HCT116 (cell line): Measurements from ENCODE around the gene CCDC183. TPM values are rescaled to one million over a fixed set of nuclear protein-coding genes. Genes with fewer than 3 reads are reported as not detected.

Experiments
- ATAC-seq: fragments of 200-7000 bp; cut with Tn5 transposase; 2 replicates; pipeline ENCODE4 v1.9.1; 2020; ENCODE audit warnings: mild to moderate bottlenecking, moderate library complexity
- BruUV-seq: library from RNA; stranded (reverse); fragments of 400-500 nt; replicated peaks from 2 replicates; lab custom pipeline; 2021; lab: Mats Ljungman, UMichigan
- CTCF ChIA-PET: fragments of 300-600 bp; sonication (Branson Sonifier 250); formaldehyde crosslinking; loops from one replicate; lab custom pipeline; 2021; ENCODE audit warnings: antibody characterized with exemption; lab: Charles Lee
- POLR2A ChIA-PET: fragments of 300-600, 350-600 bp; sonication (Branson Sonifier 250); formaldehyde crosslinking; loops from one replicate; lab custom pipeline; 2021; ENCODE audit warnings: antibody characterized with exemption; lab: Charles Lee
- RAD21 ChIA-PET, 2 experiments: fragments of 300-600 bp; sonication (Branson Sonifier 250); formaldehyde crosslinking; loops; one replicate each; lab custom pipeline; 2023; ENCODE audit warnings: low total read pairs in 2 of 2; ENCODE audit not compliant: uncharacterized antibody in 2 of 2, unreplicated experiment in 2 of 2, low non-redundant PET in 1 of 2; lab: Charles Lee
- DNase-seq: peaks from one replicate; pipeline ENCODE4 v3.0.0-alpha.2; 2010; ENCODE audit warnings: low read depth, low spot score
- H2AFZ ChIP-seq: fragments of 200-600 bp; shearing (Covaris generic), sonication (generic); 2 replicates; pipeline ENCODE4 v1.6.1; 2017; ENCODE audit warnings: low read depth, mixed run types, mixed read lengths, antibody characterized with exemption, low read length; ENCODE audit not compliant: poor library complexity, severe bottlenecking
- H3K27ac ChIP-seq: 2 replicates; pipeline ENCODE4 v1.5.1; 2012; ENCODE audit warnings: low read depth, low read length
- H3K27me3 ChIP-seq: fragments of 200-600 bp; sonication (generic); 2 replicates; pipeline ENCODE4 v1.6.1; 2016; ENCODE audit warnings: mixed run types, low read length, mixed read lengths; ENCODE audit not compliant: insufficient read depth
- H3K36me3 ChIP-seq, 2 experiments: fragments of 200-500 bp in 1 of 2; fragments of 200-600 bp in 1 of 2; sonication (Bioruptor generic) in 1 of 2; sonication (generic) in 1 of 2; 2 replicates each; pipeline versions ENCODE4 v1.5.1 to v1.6.1; 2014 to 2016; ENCODE audit warnings: low read length in 2 of 2, inconsistent platforms in 1 of 2, mixed read lengths in 1 of 2, mixed run types in 1 of 2; ENCODE audit not compliant: insufficient read depth in 2 of 2, control insufficient read depth in 1 of 2
- H3K4me1 ChIP-seq, 2 experiments: fragments of 200-600 bp in 1 of 2; sonication (generic) in 1 of 2; 2 replicates each; pipeline versions ENCODE4 v1.5.1 to v1.6.1; 2012 to 2017; ENCODE audit warnings: low read length in 2 of 2, inconsistent platforms in 1 of 2, mild to moderate bottlenecking in 1 of 2, mixed read lengths in 1 of 2, mixed run types in 1 of 2, moderate library complexity in 1 of 2; ENCODE audit not compliant: insufficient read depth in 2 of 2, control insufficient read depth in 1 of 2
- H3K4me2 ChIP-seq: fragments of 200-600 bp; sonication (generic); 2 replicates; pipeline ENCODE4 v1.6.1; 2017; ENCODE audit warnings: mixed run types, low read length, mixed read lengths
- H3K4me3 ChIP-seq, 2 experiments: fragments of 200-600 bp in 1 of 2; sonication (generic) in 1 of 2; replicated peaks in 1 of 2; 2 replicates each; pipeline ENCODE4 v1.5.1; 2011 to 2016; ENCODE audit warnings: low read length in 2 of 2, control low read depth in 1 of 2, low read depth in 1 of 2, mild to moderate bottlenecking in 1 of 2, mixed read lengths in 1 of 2, mixed run types in 1 of 2
- H3K79me2 ChIP-seq: fragments of 200-600 bp; sonication (generic); 2 replicates; pipeline ENCODE4 v1.6.1; 2017; ENCODE audit warnings: mild to moderate bottlenecking, mixed run types, low read length, moderate library complexity, mixed read lengths; ENCODE audit not compliant: insufficient read depth
- H3K9ac ChIP-seq: fragments of 200-600 bp; sonication (generic); 2 replicates; pipeline ENCODE4 v1.6.1; 2016; ENCODE audit warnings: low read length, mixed read lengths
- H3K9me2 ChIP-seq: fragments of 200-600 bp; sonication (generic), shearing (Covaris generic); 2 replicates; pipeline ENCODE4 v1.6.1; 2017; ENCODE audit warnings: mixed run types, mild to moderate bottlenecking, moderate library complexity; ENCODE audit not compliant: insufficient read depth
- H3K9me3 ChIP-seq, 2 experiments: fragments of 200-500 bp in 1 of 2; fragments of 200-600 bp in 1 of 2; sonication (Bioruptor generic) in 1 of 2; sonication (generic) in 1 of 2; 2 replicates each; pipeline ENCODE4 v1.6.1; 2014 to 2017; ENCODE audit warnings: low read length in 2 of 2, mixed read lengths in 2 of 2, inconsistent platforms in 1 of 2, low read depth in 1 of 2, mild to moderate bottlenecking in 1 of 2, mixed run types in 1 of 2, moderate library complexity in 1 of 2; ENCODE audit not compliant: control insufficient read depth in 1 of 2, insufficient read depth in 1 of 2
- H4K20me1 ChIP-seq: fragments of 200-600 bp; sonication (generic), shearing (Covaris generic); 2 replicates; pipeline ENCODE4 v1.6.1; 2017; ENCODE audit warnings: mixed run types, mild to moderate bottlenecking, moderate library complexity; ENCODE audit not compliant: insufficient read depth
- CEBPB ChIP-seq: IDR thresholded peaks from 2 replicates; pipeline ENCODE4 v1.6.1; 2012; ENCODE audit warnings: low read depth
- EGR1 ChIP-seq: IDR thresholded peaks from 2 replicates; pipeline ENCODE4 v1.6.1; 2012; ENCODE audit warnings: low read depth
- ELF1 ChIP-seq: IDR thresholded peaks from 2 replicates; pipeline ENCODE4 v1.6.1; 2012; ENCODE audit warnings: low read depth, borderline replicate concordance
- FOSL1 ChIP-seq: IDR thresholded peaks from 2 replicates; pipeline ENCODE4 v1.6.1; 2012; ENCODE audit warnings: low read depth
- POLR2A ChIP-seq: IDR thresholded peaks from 2 replicates; pipeline ENCODE4 v1.7.0; 2011; ENCODE audit warnings: borderline replicate concordance; ENCODE audit not compliant: insufficient read depth, insufficient read length; ENCODE audit errors: extremely low read depth
- SP1 ChIP-seq: IDR thresholded peaks from 2 replicates; pipeline ENCODE4 v1.6.1; 2012; ENCODE audit warnings: low read depth
- SRF ChIP-seq: IDR thresholded peaks from 2 replicates; pipeline ENCODE4 v1.6.1; 2012; ENCODE audit warnings: low read depth
- TCF7L2 ChIP-seq: IDR thresholded peaks from 2 replicates; pipeline ENCODE4 v1.7.0; 2011; ENCODE audit warnings: borderline replicate concordance, inconsistent platforms; ENCODE audit not compliant: insufficient read depth, insufficient read length; ENCODE audit errors: extremely low read depth
- YY1 ChIP-seq: IDR thresholded peaks from 2 replicates; pipeline ENCODE4 v1.6.1; 2011; ENCODE audit warnings: low read length, low read depth, moderate library complexity, mild to moderate bottlenecking; ENCODE audit not compliant: insufficient replicate concordance; ENCODE audit errors: extremely low read depth
- ZBTB33 ChIP-seq: IDR thresholded peaks from 2 replicates; pipeline ENCODE4 v1.6.1; 2011; ENCODE audit warnings: mild to moderate bottlenecking, low read length, moderate library complexity; ENCODE audit not compliant: insufficient replicate concordance; ENCODE audit errors: extremely low read depth
- ZFX ChIP-seq: fragments of 450-650 bp; IDR thresholded peaks from 2 replicates; pipeline ENCODE4 v1.6.1; 2017
- ZNF274 ChIP-seq: fragments of 200-500 bp; sonication (Bioruptor generic); IDR thresholded peaks from 2 replicates; pipeline ENCODE4 v1.6.1; 2014; ENCODE audit warnings: mild to moderate bottlenecking, low read depth, low read length, inconsistent platforms
- intact Hi-C: fragments of 100-400 bp; cut with micrococcal nuclease; formaldehyde crosslinking; loops from 2 replicates; pipeline ENCODE4 v1.10.0; 2022
- total RNA-seq: library from RNA; stranded (reverse); gene quantifications from one replicate; pipeline ENCODE4 v1.2.1, GENCODE V29; 2021; ENCODE audit not compliant: unreplicated experiment

The CCDC183 gene
- total RNA-seq, 1 experiment from 2014 or later, result 2.8 TPM

- ATAC-seq (no peak), DNase-seq (no peak)
- intact Hi-C loops, result no loop called here
- ChIA-PET CTCF (interaction anchor here (1.4 kb wide), 1 partner anchor 236 kb away, joined by 3 read pairs; no protein-coding TSS in a partner anchor), POLR2A (no interaction called here), RAD21 (no interaction called here)
- no peaks in the 10 kb centered on the region for H4K20me1 ChIP-seq
- H3K9me2 ChIP-seq, result no peaks in the 10 kb centered on the region
- no TSS peak for BruUV-seq
- no peaks in the 10 kb centered on the region for H3K9me3 ChIP-seq
- no peak overlapping the region for H3K4me3 ChIP-seq
- no peak overlapping the region for H2AFZ ChIP-seq
- H3K36me3 ChIP-seq, result no peaks in the 10 kb centered on the region
- H3K79me2 ChIP-seq, result no peaks in the 10 kb centered on the region
- no peak overlapping the region for H3K27ac ChIP-seq
- TF ChIP-seq TCF7L2, result no peak
- no peak for TF ChIP-seq POLR2A
- no peak overlapping the region for H3K4me2 ChIP-seq
- peaks cover 20 to 27% of the 10 kb centered on the region in 2 experiments for H3K4me1 ChIP-seq
- no peak overlapping the region for H3K9ac ChIP-seq
- no peaks in the 10 kb centered on the region for H3K27me3 ChIP-seq
Measured at GRCh38 chr9:136798708-136799078, 2.6 kb downstream of the CCDC183 start.

DNA sequence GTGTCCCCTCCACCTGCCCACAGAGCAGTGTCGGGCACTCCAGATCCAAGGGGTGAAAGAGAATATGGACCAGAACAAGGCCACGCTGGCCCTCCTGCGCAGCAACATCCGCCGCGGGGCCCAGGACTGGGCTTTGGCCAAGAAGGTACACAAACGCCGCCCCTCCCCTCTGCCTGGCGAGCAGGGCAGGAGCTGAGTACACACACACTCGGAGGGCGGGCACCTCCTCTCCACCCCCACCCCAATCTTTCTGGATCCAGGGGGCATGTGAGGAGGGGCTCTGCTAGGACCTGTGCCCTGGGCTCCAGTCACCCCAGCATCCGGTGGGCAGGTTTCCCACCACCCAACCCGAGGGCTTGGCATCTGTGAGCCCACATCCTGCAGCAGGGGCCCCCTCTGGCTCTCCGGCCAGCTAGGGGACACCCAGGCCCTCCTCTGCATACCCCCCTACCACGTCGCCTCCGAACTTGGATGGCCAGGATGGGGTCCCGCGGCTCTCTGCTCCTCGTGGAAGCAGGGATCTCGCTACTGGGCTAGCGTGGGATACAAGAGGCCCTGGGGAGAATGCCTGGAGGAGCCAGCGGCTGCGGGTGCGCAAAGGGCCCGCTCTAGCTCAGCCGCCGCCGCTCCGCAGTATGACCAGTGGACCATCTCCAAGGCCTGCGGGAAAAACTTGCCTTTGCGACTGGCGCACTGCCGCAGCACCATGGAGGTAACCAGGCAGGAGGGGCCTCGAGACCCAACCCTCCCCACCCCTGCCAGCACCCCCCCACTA, 3.1 kb downstream of the CCDC183 start:
- no peaks in the 10 kb centered on the region for H4K20me1 ChIP-seq
- intact Hi-C loops, result no loop called here
- no peak for DNase-seq

More for the DNA sequence above, 3.1 kb downstream of the CCDC183 start:
- Histone ChIP-seq H2AFZ (no peak overlapping the region), H3K27ac (peak overlapping the region; percentile 39; the same call in 1 of the 2 replicates), H3K4me1 (peaks cover 20 to 27% of the 10 kb centered on the region in 2 experiments), H3K4me3 (peak overlapping the region; percentile 30 to 60), H3K27me3 (no peaks in the 10 kb centered on the region), H3K79me2 (no peaks in the 10 kb centered on the region), H3K4me2 (peak overlapping the region; percentile 97)
- BruUV-seq, result no TSS peak
- ChIA-PET RAD21 (interaction anchor here in 1 of 2 experiments (0.6 kb wide), 1 partner anchor 13 kb away, joined by 3 read pairs; no protein-coding TSS in a partner anchor), CTCF (interaction anchor here (1.0 to 2.1 kb wide), 5 partner anchors 9 to 236 kb away, joined by 3 to 13 read pairs (median 3); partner anchors contain the start of genes AJM1 and TMEM141)
- TF ChIP-seq ZBTB33 (no peak), EGR1 (no peak), TCF7L2 (no peak), CEBPB (no peak), ELF1 (no peak), SRF (no peak), YY1 (no peak), ZNF274 (no peak), SP1 (no peak), ZFX (no peak), FOSL1 (no peak)
- TF ChIP-seq, all 23 proteins: peak for 0
- Histone ChIP-seq H3K9me3 (no peaks in the 10 kb centered on the region), H3K36me3 (no peaks in the 10 kb centered on the region), H3K9ac (peak overlapping the region; percentile 30; the same call in 1 of the 2 replicates), H3K9me2 (no peaks in the 10 kb centered on the region)
- POLR2A ChIA-PET, result interaction anchor here (0.7 to 2.0 kb wide), 2 partner anchors 9 to 693 kb away, joined by 3 to 5 read pairs; partner anchors contain the start of gene TMEM141
- no peak for ATAC-seq
